Loucy (cell line): ENCODE results near the gene ACAD11.

ENCODE experiments used
- H2AFZ ChIP-seq: fragments of 200-600 bp; sonication (generic); 2 replicates; pipeline ENCODE4 v1.6.0; 2016; ENCODE audit warnings: antibody characterized with exemption, mild to moderate bottlenecking, low read length, moderate library complexity
- H3F3A ChIP-seq: fragments of 200-600 bp; 2 replicates; pipeline ENCODE4 v1.6.0; 2016; ENCODE audit warnings: antibody characterized with exemption, low read depth, mild to moderate bottlenecking
- H3K27me3 ChIP-seq: fragments of 200-600 bp; sonication (generic); 2 replicates; pipeline ENCODE4 v1.6.1; 2014; ENCODE audit warnings: low read length, mild to moderate bottlenecking; ENCODE audit not compliant: insufficient read depth, poor library complexity, severe bottlenecking
- H3K36me3 ChIP-seq: fragments of 200-600 bp; sonication (generic); 2 replicates; pipeline ENCODE4 v1.6.1; 2016; ENCODE audit warnings: low read length; ENCODE audit not compliant: insufficient read depth
- H3K4me1 ChIP-seq: fragments of 200-600 bp; sonication (generic); 2 replicates; pipeline ENCODE4 v1.5.1; 2014; ENCODE audit warnings: low read length, mild to moderate bottlenecking; ENCODE audit not compliant: insufficient read depth, poor library complexity, severe bottlenecking
- H3K4me2 ChIP-seq: fragments of 200-600 bp; sonication (generic); 2 replicates; pipeline ENCODE4 v1.6.0; 2014; ENCODE audit warnings: antibody characterized with exemption, low read length, low read depth, mild to moderate bottlenecking; ENCODE audit not compliant: poor library complexity, severe bottlenecking
- H3K4me3 ChIP-seq: fragments of 200-600 bp; sonication (generic); 2 replicates; pipeline ENCODE4 v1.5.1; 2014; ENCODE audit warnings: low read length, mild to moderate bottlenecking, mixed read lengths; ENCODE audit not compliant: poor library complexity, severe bottlenecking
- H3K79me2 ChIP-seq: fragments of 200-600 bp; sonication (generic); 2 replicates; pipeline ENCODE4 v1.6.1; 2014; ENCODE audit warnings: low read length; ENCODE audit not compliant: insufficient read depth
- H3K9ac ChIP-seq: fragments of 200-600 bp; sonication (generic); 2 replicates; pipeline ENCODE4 v1.6.0; 2014; ENCODE audit warnings: mild to moderate bottlenecking, low read depth, low read length, moderate library complexity; ENCODE audit not compliant: poor library complexity, severe bottlenecking
- H3K9me2 ChIP-seq: fragments of 200-600 bp; sonication (generic); replicated peaks from 2 replicates; pipeline ENCODE4 v1.6.1; 2016; ENCODE audit warnings: low read depth, low read length, mixed read lengths
- H3K9me3 ChIP-seq: fragments of 200-600 bp; sonication (generic); 2 replicates; pipeline ENCODE4 v1.6.1; 2014; ENCODE audit warnings: mild to moderate bottlenecking, antibody characterized with exemption, low read length, low read depth; ENCODE audit not compliant: insufficient read depth
- H4K20me1 ChIP-seq: fragments of 200-600 bp; sonication (generic); 2 replicates; pipeline ENCODE4 v1.6.0; 2014; ENCODE audit warnings: antibody characterized with exemption, low read length, mild to moderate bottlenecking; ENCODE audit not compliant: insufficient read depth, poor library complexity, severe bottlenecking
- CTCF ChIP-seq: fragments of 200-600 bp; sonication (generic); conservative IDR thresholded peaks from 2 replicates; pipeline ENCODE4 v1.5.1; 2014; ENCODE audit warnings: mild to moderate bottlenecking, antibody characterized with exemption, low read length
- EZH2phosphoT487 ChIP-seq: fragments of 200-600 bp; IDR thresholded peaks from 2 replicates; pipeline ENCODE4 v1.6.1; 2018; ENCODE audit warnings: antibody characterized with exemption, mild to moderate bottlenecking, moderate library complexity, borderline replicate concordance

Gene ACAD11

GRCh38 chr3:132595014-132595413 is 64.6 kb downstream of the ACAD11 start:
- no peak overlapping the region for H3K4me2 ChIP-seq
- no peaks in the 10 kb centered on the region for H3K79me2 ChIP-seq
- no peaks in the 10 kb centered on the region for H3F3A ChIP-seq
- H3K9me3 ChIP-seq, result no peaks in the 10 kb centered on the region
- H3K4me1 ChIP-seq, result no peaks in the 10 kb centered on the region
- no peaks in the 10 kb centered on the region for H4K20me1 ChIP-seq
- no peaks in the 10 kb centered on the region; the same call in 1 of the 2 replicates for H3K36me3 ChIP-seq
- no peak overlapping the region for H3K4me3 ChIP-seq
- H2AFZ ChIP-seq, result no peak overlapping the region
- TF ChIP-seq CTCF (no peak), EZH2phosphoT487 (no peak)
- no peak overlapping the region for H3K9ac ChIP-seq
- H3K9me2 ChIP-seq, result no peaks in the 10 kb centered on the region
- H3K27me3 ChIP-seq, result no peaks in the 10 kb centered on the region

- no peak overlapping the region for H3K4me3 ChIP-seq
- no peaks in the 10 kb centered on the region; the same call in 1 of the 2 replicates for H3K36me3 ChIP-seq
- TF ChIP-seq EZH2phosphoT487 (no peak), CTCF (no peak)
- no peaks in the 10 kb centered on the region for H3K4me1 ChIP-seq
- H3K79me2 ChIP-seq, result no peaks in the 10 kb centered on the region
- H3K9ac ChIP-seq, result no peak overlapping the region
- H3K9me2 ChIP-seq, result no peaks in the 10 kb centered on the region
- H2AFZ ChIP-seq, result no peak overlapping the region
- no peaks in the 10 kb centered on the region for H3K9me3 ChIP-seq
- H3K4me2 ChIP-seq, result no peak overlapping the region
- H3K27me3 ChIP-seq, result no peaks in the 10 kb centered on the region
- H3F3A ChIP-seq, result no peaks in the 10 kb centered on the region
- H4K20me1 ChIP-seq, result no peaks in the 10 kb centered on the region
Measured at GRCh38 chr3:132594498-132594897, 65.1 kb downstream of the ACAD11 start.

GRCh38 chr3:132593947-132594323 is 65.7 kb downstream of the ACAD11 start:
- no peaks in the 10 kb centered on the region for H3F3A ChIP-seq

More at GRCh38 chr3:132593947-132594323, 65.7 kb downstream of the ACAD11 start:
- no peak overlapping the region for H2AFZ ChIP-seq
- no peaks in the 10 kb centered on the region for H3K9me2 ChIP-seq
- no peaks in the 10 kb centered on the region for H3K79me2 ChIP-seq
- no peaks in the 10 kb centered on the region for H3K9me3 ChIP-seq
- no peak overlapping the region for H3K9ac ChIP-seq
- H3K4me3 ChIP-seq, result no peak overlapping the region
- no peaks in the 10 kb centered on the region for H4K20me1 ChIP-seq
- H3K4me2 ChIP-seq, result no peak overlapping the region
- no peaks in the 10 kb centered on the region; the same call in 1 of the 2 replicates for H3K36me3 ChIP-seq
- TF ChIP-seq CTCF (no peak), EZH2phosphoT487 (no peak)
- H3K27me3 ChIP-seq, result no peaks in the 10 kb centered on the region
- no peaks in the 10 kb centered on the region for H3K4me1 ChIP-seq
